Measurements from ENCODE around the gene PSPC1.
"Not testable (repeated sequence)": the region's sequence is repeated elsewhere in the genome, so short reads cannot be mapped to it uniquely, and the experiment has no call there.

Gene PSPC1

DNA sequence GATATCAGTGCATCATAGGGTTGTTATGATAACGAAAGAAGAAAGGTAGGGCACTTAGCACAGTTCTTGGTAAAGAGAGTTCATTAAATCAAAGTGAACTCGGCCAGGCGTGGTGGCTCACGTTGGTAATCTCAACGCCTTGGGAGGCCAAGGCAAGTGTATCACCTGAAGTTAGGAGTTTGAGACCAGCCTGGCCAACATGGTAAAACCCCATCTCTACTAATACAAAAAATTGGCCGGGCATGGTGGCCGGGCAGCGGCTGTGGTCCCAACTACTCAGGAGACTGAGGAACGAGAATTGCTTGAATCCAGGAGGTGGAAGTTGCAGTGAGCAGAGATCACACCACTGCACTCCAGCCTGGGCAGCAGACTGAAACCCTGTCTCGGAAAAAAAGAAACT is 19.1 kb downstream of the PSPC1 start:
- no peak for DNase-seq

DNA sequence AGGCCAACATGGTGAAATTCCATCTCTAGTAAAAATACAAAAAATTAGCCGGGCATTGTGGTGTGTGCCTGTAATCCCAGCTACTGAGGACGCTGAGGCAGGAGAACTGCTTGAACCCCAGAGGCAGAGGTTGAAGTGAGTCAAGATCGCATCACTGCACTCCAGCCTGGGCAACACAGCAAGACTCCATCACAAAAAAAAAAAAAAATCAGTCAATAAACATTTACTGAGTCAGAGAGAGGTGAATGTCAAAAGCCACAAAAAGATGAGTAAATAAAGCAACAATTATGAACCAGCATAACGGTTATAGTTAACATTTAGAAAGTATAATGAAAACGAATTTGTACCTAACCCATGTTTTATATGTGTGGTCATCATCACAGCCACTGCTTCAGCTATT is 23.1 kb downstream of the PSPC1 start:
- DNase-seq: no peak

DNA sequence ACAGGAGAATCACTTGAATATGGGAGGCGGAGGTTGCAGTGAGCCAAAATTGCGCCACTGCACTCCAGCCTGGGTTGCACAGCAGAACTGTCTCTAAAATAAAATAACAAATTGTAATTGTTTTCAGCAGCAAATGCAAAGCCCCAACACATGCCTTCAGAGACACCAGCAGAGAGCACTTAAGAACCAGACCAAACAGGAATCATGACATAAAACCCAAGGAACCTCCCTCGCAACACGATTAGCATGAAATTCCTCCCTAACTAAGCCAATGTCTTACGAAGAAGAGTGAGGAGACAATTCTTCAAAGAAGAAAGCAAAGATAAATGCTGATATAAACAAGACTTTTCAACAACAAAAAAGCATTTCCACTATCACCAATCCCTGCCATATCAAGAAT is 40.1 kb downstream of the PSPC1 start:
- no peak for DNase-seq

- no peak for DNase-seq
Observed at GRCh38 chr13:19737844-19738557, 44.7 kb downstream of the PSPC1 start.

DNA sequence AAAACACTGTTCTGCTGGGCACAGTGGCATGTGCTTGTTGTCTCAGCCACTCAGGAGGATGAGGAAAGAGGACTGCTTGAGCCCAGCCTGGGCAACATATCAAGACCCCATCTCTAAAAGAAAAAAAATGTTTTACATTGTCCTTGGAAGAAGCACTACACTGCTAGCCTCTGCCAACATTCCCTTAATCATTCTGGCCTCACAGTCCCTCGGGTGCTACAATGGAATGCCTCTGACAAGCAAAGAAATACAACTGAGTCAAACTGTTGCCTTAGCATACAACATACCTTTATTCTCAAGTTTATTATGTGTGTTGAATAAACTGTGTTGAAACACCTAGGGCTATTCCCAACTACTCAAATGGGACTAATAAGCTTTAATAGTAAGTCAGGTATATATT is 56.1 kb downstream of the PSPC1 start:
- DNase-seq: no peak

DNA sequence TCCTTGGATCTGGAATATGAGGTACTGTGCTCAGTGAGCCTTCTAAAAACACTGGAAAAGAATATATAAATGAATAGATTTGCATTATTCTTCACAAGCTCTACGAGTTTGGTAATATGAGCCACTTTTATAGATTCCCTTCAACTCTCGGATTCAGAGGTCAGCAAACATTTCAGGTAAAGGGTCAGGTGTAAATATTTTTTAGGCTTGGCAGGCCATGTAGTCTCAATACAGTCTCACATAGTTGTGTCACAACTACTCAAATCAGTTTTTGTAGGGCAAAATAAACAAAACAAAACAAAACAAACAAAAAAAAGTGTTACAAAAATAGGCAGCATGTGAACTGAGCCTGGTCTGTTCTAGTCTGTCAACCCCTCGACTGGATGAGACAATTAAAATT is 57.4 kb downstream of the PSPC1 start:
- no peak for DNase-seq

DNA sequence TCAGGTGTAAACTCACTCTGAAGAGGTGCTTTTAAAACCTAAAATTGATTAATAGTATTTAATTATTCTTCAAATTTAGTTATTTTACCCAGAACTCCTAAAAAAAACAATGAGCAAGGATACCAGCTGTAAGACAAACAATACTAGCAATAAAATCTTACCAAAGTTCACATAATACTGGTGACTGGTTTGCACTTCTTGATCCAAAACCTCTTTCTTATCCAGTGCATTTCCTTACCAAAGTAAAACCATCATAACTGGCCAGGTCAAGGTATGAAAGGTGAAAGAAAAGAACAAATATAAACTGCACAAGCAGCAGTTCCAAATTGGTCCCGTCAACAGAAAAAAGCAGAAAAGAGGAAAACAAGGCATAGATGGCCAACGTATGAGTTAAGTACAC is 62.7 kb downstream of the PSPC1 start:
- DNase-seq: no peak

GRCh38 chr13:19713186-19713965 is 69.4 kb downstream of the PSPC1 start:
- no peak for DNase-seq

DNA sequence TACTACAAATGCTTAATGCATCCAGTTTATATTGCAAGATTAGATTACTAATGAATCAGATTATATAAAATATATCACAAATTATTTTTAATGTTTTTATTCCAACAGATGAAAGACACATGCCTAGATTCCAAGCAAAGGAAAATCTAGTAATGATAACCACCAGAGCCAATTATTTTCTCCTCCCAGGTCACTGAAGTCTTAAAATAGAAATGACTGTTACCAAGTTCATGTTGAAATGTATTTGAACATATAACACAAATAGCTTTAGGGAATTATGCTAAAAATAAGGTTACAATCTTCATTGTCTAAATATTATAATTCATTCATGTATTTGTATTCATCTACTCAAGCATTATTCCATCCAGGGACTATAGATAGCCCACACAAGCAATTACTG is 73.0 kb downstream of the PSPC1 start:
- DNase-seq: not testable (repeated sequence)

DNA sequence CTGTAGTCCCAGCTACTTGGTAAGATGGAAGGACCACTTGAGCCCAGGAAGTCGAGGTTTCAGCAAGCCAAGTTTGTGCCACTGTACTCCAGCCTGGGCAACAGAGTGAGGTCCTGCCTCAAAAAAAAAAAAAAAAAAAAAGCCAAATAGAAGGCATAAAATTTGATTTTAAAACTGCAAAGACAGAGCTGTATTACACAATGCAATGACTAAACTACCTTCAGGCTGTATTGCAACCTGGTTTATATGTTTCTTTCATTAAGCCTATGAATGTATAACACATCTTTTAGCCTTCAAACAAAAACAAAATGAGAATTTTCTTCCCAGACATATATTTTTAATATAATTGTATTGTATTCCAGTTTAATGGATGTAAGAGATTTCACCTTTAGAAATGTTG is 73.7 kb downstream of the PSPC1 start:
- not testable (repeated sequence) for DNase-seq

- not testable (repeated sequence) for DNase-seq
Observed at GRCh38 chr13:19704256-19704655, 78.5 kb downstream of the PSPC1 start.

- DNase-seq: not testable (repeated sequence)
Observed at GRCh38 chr13:19701619-19702018, 81.1 kb downstream of the PSPC1 start.

DNA sequence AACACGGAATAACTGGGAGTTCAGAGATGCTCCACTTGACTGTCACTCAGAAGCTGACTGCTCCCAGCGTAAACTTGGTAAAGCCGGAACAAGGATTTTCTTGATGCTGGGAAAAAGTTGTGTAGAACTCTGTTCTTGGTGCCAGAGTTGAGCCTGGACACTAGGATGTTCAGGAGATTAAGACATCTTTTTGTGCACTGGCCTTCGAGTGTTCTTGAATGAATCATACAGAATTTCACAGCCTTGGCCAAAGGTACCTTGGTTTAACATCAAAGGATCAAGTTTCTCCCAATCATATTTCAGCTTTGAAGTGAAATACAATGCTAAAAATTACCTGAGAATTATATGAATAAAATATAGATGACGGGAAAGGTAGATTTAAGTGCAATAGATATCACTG is 81.8 kb downstream of the PSPC1 start:
- DNase-seq: not testable (repeated sequence)

DNA sequence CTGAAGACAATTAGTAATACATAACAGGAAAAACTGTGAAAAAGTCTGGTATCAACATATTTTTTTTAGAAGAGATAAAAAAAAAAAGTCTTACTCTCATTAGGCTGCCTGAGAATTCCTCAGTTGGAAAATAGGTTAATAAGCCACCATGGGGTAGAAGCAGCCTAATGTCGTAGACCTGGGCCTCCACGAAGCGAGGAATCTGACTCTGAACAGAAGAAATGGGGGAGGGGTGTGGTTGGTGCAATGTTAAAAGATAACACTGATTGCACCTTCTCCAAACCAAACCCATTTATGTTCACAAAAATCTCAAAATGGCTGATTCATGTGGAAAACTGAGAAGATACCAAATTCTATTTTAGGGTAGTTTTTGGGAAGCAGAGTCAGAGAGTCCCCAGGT is 86.9 kb downstream of the PSPC1 start:
- DNase-seq: no peak

- no peak for DNase-seq
Observed at GRCh38 chr13:19695428-19695827, 87.3 kb downstream of the PSPC1 start.

DNA sequence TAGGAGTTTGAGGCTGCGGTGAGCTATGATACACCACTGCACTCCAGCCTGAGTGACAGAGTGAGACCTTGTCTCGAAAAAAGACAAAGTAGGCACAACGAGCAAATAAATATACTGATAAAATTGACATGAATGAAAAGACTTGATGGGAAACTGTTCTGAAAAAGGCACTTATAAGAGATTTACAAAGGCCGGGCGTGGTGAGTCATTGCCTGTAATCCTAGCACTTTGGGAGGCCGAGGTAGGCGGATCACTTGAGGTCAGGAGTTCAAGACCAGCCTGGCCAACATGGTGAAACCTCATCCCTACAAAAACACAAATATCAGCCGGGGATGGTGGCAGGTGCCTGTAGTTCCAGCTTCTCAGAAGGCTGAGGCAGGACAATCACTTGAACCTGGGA is 91.3 kb downstream of the PSPC1 start:
- DNase-seq: not testable (repeated sequence)

GRCh38 chr13:19685437-19685836 is 97.3 kb downstream of the PSPC1 start:
- no peak for DNase-seq

- DNase-seq: no peak
Observed at GRCh38 chr13:19685034-19685433, 97.7 kb downstream of the PSPC1 start.

- DNase-seq: no peak
Observed at GRCh38 chr13:19681517-19681916, 101.2 kb downstream of the PSPC1 start.

- DNase-seq: no peak
Observed at GRCh38 chr13:19680751-19681150, 102.0 kb downstream of the PSPC1 start.

DNA sequence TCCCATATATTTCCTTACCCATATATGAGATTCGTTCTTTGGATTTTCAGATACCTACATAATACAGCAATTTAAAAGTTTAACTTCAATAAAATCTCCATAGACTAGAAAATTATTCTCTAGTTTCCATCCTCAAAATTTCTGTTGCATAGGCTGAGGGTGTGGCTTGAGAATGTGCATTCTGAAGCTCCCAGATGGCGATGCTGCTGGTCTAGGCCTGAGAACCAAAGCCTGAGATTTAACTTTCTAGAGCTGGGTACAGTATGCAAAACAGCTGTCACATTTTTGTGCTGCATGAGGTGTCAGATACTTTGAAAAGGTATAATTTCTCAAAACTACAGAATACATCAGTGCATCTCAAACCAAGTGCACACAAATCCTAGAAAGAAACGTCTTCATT is 106.6 kb downstream of the PSPC1 start:
- no peak for DNase-seq

DNA sequence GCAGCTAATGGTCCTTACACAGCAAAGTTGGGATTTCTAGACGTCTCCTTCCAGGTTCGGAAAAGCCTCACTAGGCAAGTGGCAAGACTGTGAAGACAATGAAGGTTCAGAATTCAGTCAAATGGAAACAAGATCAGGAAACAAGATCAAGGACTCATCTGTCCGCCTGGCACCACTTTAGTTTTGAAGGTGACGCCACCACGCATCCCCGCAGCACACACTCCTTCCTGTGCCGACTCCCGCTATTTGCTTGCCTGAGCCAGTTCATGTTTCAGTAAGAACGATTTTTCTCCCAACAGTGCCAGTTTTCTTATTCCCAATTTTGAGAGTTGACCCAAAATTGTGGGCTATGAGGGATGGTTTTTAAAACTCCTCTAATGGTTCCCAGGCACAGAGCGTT is 107.8 kb downstream of the PSPC1 start:
- no peak for DNase-seq

- no peak for DNase-seq
Observed at GRCh38 chr13:19673473-19674430, 109.0 kb downstream of the PSPC1 start.

Measured in RPMI8226 (cell line).